Keratinocyte (primary cell): ENCODE results near the gene ZNF74.

ENCODE experiments used
- CTCF ChIP-seq, 3 experiments: IDR thresholded peaks in 1 of 3; conservative IDR thresholded peaks in 1 of 3; optimal IDR thresholded peaks in 1 of 3; 2 replicates in 2 of 3; 3 replicates in 1 of 3; pipeline versions ENCODE3 to v1.5.1; 2011; ENCODE audit warnings: low read length in 3 of 3, mild to moderate bottlenecking in 3 of 3, moderate library complexity in 2 of 3, control low read depth in 1 of 3, inconsistent platforms in 1 of 3; ENCODE audit not compliant: insufficient read depth in 2 of 3; ENCODE audit errors: extremely low read depth in 1 of 3
- EZH2 ChIP-seq: IDR thresholded peaks from one replicate; pipeline ENCODE4 v1.6.1; 2012; ENCODE audit warnings: inconsistent platforms, mild to moderate bottlenecking, low read length, moderate library complexity

- TF ChIP-seq CTCF (optimal IDR thresholded peaks at IDR 0.05 in 1 of 3, IDR thresholded peaks at IDR 0.05 in 1 of 3, conservative IDR thresholded peaks at IDR 0.05 in 1 of 3; ENCODE audit: extremely low read depth in 1 of 3, insufficient read depth in 2 of 3, low read length in 3 of 3) (no peak), EZH2 (no peak)
Measured at GRCh38 chr22:20446383-20446970, 52.5 kb downstream of the ZNF74 start.
